PC-9 (cell line): ENCODE measurements around the gene CDHR4. TPM values are rescaled to one million over a fixed set of nuclear protein-coding genes. Genes with fewer than 3 reads are reported as not detected.

Source experiments
- BruUV-seq: library from RNA; stranded (reverse); fragments of 400-500 nt; replicated peaks from 2 replicates; lab custom pipeline; 2021; lab: Mats Ljungman, UMichigan
- CTCF ChIA-PET: fragments of 300-600 bp; sonication (Branson Sonifier 250); formaldehyde crosslinking; loops from one replicate; lab custom pipeline; 2022; ENCODE audit warnings: antibody characterized with exemption; lab: Charles Lee
- POLR2A ChIA-PET: fragments of 300-600 bp; sonication (Branson Sonifier 250); formaldehyde crosslinking; loops from one replicate; lab custom pipeline; 2022; ENCODE audit warnings: antibody characterized with exemption; ENCODE audit not compliant: unreplicated experiment; lab: Charles Lee
- DNase-seq, 2 experiments: peaks; one replicate each; pipeline versions ENCODE4 v3.0.0 to v3.0.0-alpha.2; 2015 to 2022; ENCODE audit warnings: mixed read lengths in 1 of 2
- H2AFZ ChIP-seq: fragments of 200-600 bp; sonication (generic); 2 replicates; pipeline ENCODE4 v1.8.1; 2017; ENCODE audit warnings: antibody characterized with exemption
- H3F3A ChIP-seq: fragments of 200-600 bp; sonication (generic); 2 replicates; pipeline ENCODE4 v1.8.1; 2017; ENCODE audit warnings: antibody characterized with exemption, mild to moderate bottlenecking, low read depth; ENCODE audit not compliant: insufficient read depth
- H3K27ac ChIP-seq: fragments of 200-600 bp; sonication (generic); 2 replicates; pipeline ENCODE4 v1.6.1; 2016; ENCODE audit warnings: mixed run types
- H3K27me3 ChIP-seq: fragments of 200-600 bp; sonication (generic); 2 replicates; pipeline ENCODE4 v1.6.1; 2016; ENCODE audit warnings: low read depth, mixed run types; ENCODE audit not compliant: insufficient read depth
- H3K36me3 ChIP-seq: fragments of 200-600 bp; sonication (generic); 2 replicates; pipeline ENCODE4 v1.6.1; 2016; ENCODE audit warnings: low read depth, mixed run types
- H3K4me1 ChIP-seq: fragments of 200-600 bp; sonication (generic); replicated peaks from 2 replicates; pipeline ENCODE4 v1.6.1; 2016; ENCODE audit warnings: mixed run types; ENCODE audit not compliant: insufficient read depth
- H3K4me2 ChIP-seq: fragments of 200-600 bp; sonication (generic); 2 replicates; pipeline ENCODE4 v1.6.1; 2017; ENCODE audit warnings: mixed run types
- H3K4me3 ChIP-seq: fragments of 200-600 bp; sonication (generic); 2 replicates; pipeline ENCODE4 v1.6.1; 2016; ENCODE audit warnings: mixed run types
- H3K79me2 ChIP-seq: fragments of 200-600 bp; sonication (generic); 2 replicates; pipeline ENCODE4 v1.6.1; 2017; ENCODE audit warnings: low read depth, mixed run types
- H3K9me2 ChIP-seq: fragments of 200-600 bp; sonication (generic); 2 replicates; pipeline ENCODE4 v1.8.1; 2017; ENCODE audit warnings: mild to moderate bottlenecking; ENCODE audit not compliant: insufficient read depth
- H3K9me3 ChIP-seq: fragments of 200-600 bp; sonication (generic); 2 replicates; pipeline ENCODE4 v1.8.1; 2016; ENCODE audit warnings: low read depth; ENCODE audit not compliant: insufficient read depth
- H4K20me1 ChIP-seq: fragments of 200-600 bp; sonication (generic); 2 replicates; pipeline ENCODE4 v1.8.1; 2017; ENCODE audit not compliant: insufficient read depth
- EZH2 ChIP-seq: fragments of 200-600 bp; sonication (generic); IDR thresholded peaks from 2 replicates; pipeline ENCODE4 v1.8.0; 2017; ENCODE audit warnings: antibody characterized with exemption, low read depth
- intact Hi-C: fragments of 100-400 bp; cut with micrococcal nuclease; formaldehyde crosslinking; loops from one replicate; pipeline ENCODE4 v1.10.0; 2022; ENCODE audit not compliant: unreplicated experiment
- total RNA-seq: library from RNA; stranded (reverse); gene quantifications from 2 replicates; pipeline ENCODE4 v1.2.3, GENCODE V29; 2021
- TF ChIP-seq, protein P1 (sequence below): fragments of 200-600 bp; sonication (generic); conservative IDR thresholded peaks from 2 replicates; pipeline ENCODE4 v1.6.1; 2017; ENCODE audit warnings: mixed run types, antibody characterized with exemption, mild to moderate bottlenecking, moderate library complexity

CDHR4 gene
- total RNA-seq, 1 experiment from 2014 or later: 3.5 TPM

DNA sequence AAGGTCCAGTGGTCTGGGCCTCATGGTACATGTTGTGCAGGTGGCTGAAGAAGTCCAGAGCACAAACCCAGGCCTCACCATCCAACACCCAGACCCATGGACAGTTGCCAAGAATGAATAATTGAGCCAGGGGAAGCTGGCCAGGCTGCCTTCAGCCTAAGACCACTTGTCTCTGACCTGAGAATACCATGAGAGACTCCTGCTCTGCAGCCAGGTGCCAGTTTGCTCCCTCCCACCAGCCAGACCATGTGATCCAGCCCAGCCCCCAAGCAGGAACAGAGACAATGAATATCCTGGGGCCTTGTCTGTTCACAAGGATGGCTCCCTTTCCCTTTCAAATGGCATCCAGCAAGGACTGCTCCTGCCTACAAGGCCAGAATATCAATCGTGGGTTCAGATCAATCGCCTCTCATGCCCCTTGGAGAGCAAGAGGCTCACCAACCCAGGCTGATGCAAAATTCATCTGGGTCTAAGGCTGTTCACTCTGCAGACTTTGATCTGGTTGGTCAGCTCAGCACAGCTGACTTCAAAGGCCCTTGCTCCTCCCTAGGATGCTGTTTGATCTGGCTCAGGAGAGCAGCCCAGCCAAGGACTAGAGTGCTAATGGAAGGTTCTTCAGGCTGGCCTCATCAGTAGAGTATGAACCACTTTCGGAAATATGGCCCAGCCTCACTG, 43.3 kb upstream of the CDHR4 start:
- no peaks in the 10 kb centered on the region for H3K27me3 ChIP-seq
- intact Hi-C loops: no loop called here
- H3K79me2 ChIP-seq: no peaks in the 10 kb centered on the region
- no peaks in the 10 kb centered on the region for H3K4me1 ChIP-seq
- no peak for TF ChIP-seq EZH2
- TF ChIP-seq, protein P1, sequence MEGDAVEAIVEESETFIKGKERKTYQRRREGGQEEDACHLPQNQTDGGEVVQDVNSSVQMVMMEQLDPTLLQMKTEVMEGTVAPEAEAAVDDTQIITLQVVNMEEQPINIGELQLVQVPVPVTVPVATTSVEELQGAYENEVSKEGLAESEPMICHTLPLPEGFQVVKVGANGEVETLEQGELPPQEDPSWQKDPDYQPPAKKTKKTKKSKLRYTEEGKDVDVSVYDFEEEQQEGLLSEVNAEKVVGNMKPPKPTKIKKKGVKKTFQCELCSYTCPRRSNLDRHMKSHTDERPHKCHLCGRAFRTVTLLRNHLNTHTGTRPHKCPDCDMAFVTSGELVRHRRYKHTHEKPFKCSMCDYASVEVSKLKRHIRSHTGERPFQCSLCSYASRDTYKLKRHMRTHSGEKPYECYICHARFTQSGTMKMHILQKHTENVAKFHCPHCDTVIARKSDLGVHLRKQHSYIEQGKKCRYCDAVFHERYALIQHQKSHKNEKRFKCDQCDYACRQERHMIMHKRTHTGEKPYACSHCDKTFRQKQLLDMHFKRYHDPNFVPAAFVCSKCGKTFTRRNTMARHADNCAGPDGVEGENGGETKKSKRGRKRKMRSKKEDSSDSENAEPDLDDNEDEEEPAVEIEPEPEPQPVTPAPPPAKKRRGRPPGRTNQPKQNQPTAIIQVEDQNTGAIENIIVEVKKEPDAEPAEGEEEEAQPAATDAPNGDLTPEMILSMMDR: no peak
- CTCF ChIA-PET: no interaction called here
- DNase-seq: no peak
- H2AFZ ChIP-seq: no peak overlapping the region
- H3K27ac ChIP-seq: no peak overlapping the region
- no peaks in the 10 kb centered on the region for H4K20me1 ChIP-seq
- no peak overlapping the region for H3K4me2 ChIP-seq
- no peaks in the 10 kb centered on the region for H3F3A ChIP-seq
- POLR2A ChIA-PET: no interaction called here
- no peaks in the 10 kb centered on the region for H3K9me2 ChIP-seq
- 0 out of 2 replicates have a peak, but pooled peaks cover 3% of the 10 kb centered on the region for H3K36me3 ChIP-seq
- H3K4me3 ChIP-seq: no peak overlapping the region
- BruUV-seq: no TSS peak
- H3K9me3 ChIP-seq: no peaks in the 10 kb centered on the region

DNA sequence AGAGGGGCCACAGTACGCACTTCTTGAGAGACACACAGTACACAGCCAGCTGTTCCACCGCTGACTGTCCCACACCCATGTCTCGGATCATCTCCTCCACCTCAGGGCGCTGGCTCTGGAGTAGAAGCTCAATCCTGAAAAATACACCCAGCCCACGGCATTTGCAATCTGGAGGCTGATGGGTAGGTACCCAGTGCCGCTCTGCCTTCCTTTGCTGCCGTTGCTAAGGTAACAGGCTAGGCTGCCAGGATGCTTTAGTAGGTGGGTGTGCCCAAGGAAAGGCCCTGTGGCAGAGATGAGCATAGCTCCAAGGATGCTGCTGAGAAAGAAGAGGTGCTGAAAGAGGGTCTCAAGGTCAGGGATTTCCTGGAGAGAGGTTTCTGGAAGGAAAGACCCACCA, 42.1 kb upstream of the CDHR4 start:
- no peak overlapping the region for H3K4me2 ChIP-seq
- POLR2A ChIA-PET: interaction anchor here (0.5 to 0.6 kb wide), 2 partner anchors 118 to 316 kb away, joined by 3 to 6 read pairs; no protein-coding TSS in a partner anchor
- H3K36me3 ChIP-seq: 0 out of 2 replicates have a peak, but pooled peaks cover 3% of the 10 kb centered on the region
- BruUV-seq: no TSS peak
- no peaks in the 10 kb centered on the region for H3F3A ChIP-seq
- CTCF ChIA-PET: interaction anchor here (0.6 kb wide), 1 partner anchor 65 kb away, joined by 4 read pairs; no protein-coding TSS in a partner anchor
- H3K9me3 ChIP-seq: no peaks in the 10 kb centered on the region
- H3K79me2 ChIP-seq: no peaks in the 10 kb centered on the region
- no peak for DNase-seq
- no peak for TF ChIP-seq EZH2
- TF ChIP-seq, protein P1: no peak
- intact Hi-C loops: no loop called here
- no peak overlapping the region for H2AFZ ChIP-seq
- no peaks in the 10 kb centered on the region for H3K4me1 ChIP-seq
- no peaks in the 10 kb centered on the region for H3K27me3 ChIP-seq
- no peaks in the 10 kb centered on the region for H3K9me2 ChIP-seq
- no peaks in the 10 kb centered on the region for H4K20me1 ChIP-seq
- H3K4me3 ChIP-seq: no peak overlapping the region
- H3K27ac ChIP-seq: no peak overlapping the region

DNA sequence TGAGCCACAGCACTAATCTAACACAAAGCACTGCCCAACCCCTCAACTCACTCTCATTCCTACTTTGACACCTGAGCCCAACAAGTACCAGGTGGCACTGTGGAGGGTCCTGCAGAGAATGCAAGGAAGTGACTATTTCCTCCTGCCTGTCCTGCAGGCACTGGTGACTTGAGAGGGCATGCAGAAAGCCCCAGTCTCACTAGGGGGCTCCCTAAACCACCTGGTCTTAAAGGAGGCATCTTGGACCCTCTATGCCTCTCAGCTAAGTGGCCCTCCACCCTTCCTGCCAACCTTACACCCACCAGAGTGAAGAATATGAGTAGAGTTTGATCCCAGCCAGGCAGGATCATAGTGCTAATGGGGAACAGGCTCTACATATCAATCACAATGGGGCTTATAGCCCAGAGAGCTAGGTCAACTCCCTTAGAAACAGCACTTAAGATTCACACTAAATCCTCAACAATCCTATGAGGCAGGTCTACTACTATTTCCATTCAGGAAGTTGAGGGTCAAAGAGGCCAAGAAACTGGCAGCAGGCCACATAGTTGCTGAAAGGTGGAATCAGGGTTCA, 41.5 kb upstream of the CDHR4 start:
- POLR2A ChIA-PET: interaction anchor here (0.5 kb wide), 1 partner anchor 317 kb away, joined by 3 read pairs; no protein-coding TSS in a partner anchor
- Histone ChIP-seq H3K4me3 (no peak overlapping the region), H3K27ac (no peak overlapping the region), H3K9me2 (no peaks in the 10 kb centered on the region), H2AFZ (no peak overlapping the region), H3K4me2 (no peak overlapping the region), H4K20me1 (no peaks in the 10 kb centered on the region), H3K9me3 (no peaks in the 10 kb centered on the region), H3K79me2 (no peaks in the 10 kb centered on the region), H3K4me1 (no peaks in the 10 kb centered on the region), H3K36me3 (0 out of 2 replicates have a peak, but pooled peaks cover 3% of the 10 kb centered on the region), H3K27me3 (no peaks in the 10 kb centered on the region), H3F3A (no peaks in the 10 kb centered on the region)
- DNase-seq: peak in 1 of 2 experiments; percentile 21
- intact Hi-C loops: no loop called here
- BruUV-seq: no TSS peak
- CTCF ChIA-PET: interaction anchor here (1.0 kb wide), 1 partner anchor 38 kb away, joined by 3 read pairs; no protein-coding TSS in a partner anchor
- no peak for TF ChIP-seq EZH2
- TF ChIP-seq, protein P1: 0 out of 2 replicates have a peak, but pooled peaks have one; percentile 41
